Activated CD4-positive, alpha-beta T cell treated with anti-CD3 and anti-CD28 coated beads, Interleukin-2, Interleukin-6, amounts not matched to agents 100 ng/mL and 50 ng/mL, durations not matched to agents 16 hours and 8 hours (primary cell): ENCODE data around the gene SIGLEC12.

Experiments used
- DNase-seq: peaks from one replicate; pipeline ENCODE4 v3.0.0-alpha.2; 2020

Gene SIGLEC12

GRCh38 chr19:51501594-51502263, at the start of gene SIGLEC12:
Gene SIGLEC12 (minus strand): TSS chr19:51501800. CDS start chr19:51501733, 67 bp downstream.
- DNase-seq, result peak; percentile 16

DNA sequence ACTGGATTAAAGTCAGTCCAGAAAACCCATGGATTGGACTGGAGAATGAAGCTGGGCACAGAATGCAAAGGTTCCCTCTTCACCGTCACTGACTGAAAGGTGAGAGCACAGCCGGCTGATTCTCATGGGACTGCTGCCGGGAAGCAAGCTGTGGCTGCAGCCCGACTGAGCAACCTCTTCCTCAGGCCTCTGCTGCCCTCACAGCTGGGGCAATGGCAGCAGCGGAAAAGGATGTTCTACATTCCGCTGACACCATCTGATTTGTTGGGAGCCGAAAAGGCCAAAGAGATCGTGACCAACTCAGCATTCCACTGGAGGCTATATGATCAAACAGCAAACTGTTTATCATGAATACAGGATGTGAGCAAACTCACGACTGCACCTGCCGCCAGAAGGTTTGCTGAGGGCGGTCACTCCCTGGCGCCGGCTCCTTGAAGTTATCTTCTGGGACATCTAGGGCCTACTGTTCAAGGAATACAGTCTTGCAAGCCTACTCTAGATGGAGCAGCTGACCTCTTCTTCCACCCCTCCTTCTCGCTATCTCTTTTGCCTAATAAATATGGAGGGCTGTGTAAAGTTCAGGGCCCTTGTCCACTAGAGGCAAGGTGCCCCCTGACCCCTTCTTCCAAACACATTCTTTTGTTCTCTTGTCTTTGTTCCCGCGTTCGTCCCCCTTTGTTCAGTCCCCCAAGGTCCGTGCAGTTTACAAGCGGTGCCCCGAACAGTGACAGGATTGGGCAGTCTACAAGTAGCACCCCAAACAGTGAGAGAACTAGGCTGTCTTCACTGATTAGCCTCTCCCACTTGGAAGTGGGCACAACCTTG, 49.5 kb upstream of the SIGLEC12 start:
- DNase-seq, result no peak

GRCh38 chr19:51549533-51550324, 48.1 kb upstream of the SIGLEC12 start:
- no peak for DNase-seq

- DNase-seq, result no peak
Observed at GRCh38 chr19:51548891-51549305, 47.3 kb upstream of the SIGLEC12 start.

DNA sequence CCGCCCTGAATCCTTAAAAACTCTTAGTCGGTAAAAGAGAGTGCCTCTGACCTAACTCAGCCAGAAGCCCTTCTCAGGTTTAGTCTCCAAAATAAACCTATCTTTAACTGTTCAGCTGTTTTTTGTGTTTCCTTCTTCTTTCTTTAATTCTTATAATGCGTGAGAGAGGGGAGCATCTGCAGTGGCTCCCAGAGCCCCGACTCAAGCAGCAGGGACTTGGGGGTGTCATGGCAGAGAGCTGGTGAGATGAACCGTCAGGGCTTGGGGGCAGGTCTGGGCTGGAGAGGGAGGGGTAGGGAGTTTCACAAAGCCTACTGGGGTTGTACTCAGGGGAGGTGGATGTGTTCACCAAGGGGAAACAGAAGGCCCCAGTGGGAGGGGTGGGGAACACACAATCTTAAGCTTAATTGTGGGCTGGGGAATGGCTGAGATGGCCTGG, 46.6 kb upstream of the SIGLEC12 start:
- DNase-seq, result no peak

DNA sequence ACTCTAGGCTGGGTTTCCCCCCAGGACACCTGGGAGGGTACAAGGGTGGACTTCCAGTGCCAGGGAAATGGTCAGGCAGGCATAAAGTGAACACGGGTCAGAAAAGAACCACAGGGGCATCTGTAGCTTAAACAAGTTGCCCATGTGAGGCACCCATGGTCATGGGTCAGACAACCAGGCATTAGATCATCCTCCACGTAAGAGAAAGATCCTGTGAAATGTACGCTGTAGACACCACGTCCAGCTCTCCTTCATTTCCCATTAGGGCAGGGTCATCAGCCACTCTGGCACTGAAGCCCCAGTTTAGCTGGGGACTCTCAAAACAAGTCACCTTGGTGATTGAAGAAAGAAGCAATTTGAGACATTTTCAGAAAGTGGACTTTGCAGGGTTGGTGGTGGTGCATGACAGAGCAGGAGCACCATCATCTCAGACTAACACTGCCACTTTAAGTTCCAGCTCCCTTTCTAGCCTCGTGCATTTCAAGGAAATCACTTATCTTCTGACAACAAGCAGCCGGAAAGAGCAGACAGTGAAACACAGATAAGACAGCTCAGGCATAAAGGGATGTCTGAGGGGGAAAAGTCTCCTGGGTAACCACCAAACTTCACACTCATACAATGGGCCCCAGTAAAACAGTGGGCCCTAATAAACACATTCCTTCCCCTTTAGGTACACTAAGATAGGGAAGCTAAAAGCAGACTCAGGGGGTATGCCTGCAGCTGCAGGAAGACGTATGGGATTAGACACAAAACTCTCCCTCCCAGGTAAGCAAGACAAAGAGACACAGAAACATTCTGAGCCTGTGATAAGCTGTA, 46.0 kb upstream of the SIGLEC12 start:
- DNase-seq, result peak; percentile 7

- DNase-seq, result peak; percentile 23
Observed at GRCh38 chr19:51546650-51547396, 45.2 kb upstream of the SIGLEC12 start.

GRCh38 chr19:51546107-51546649, 44.6 kb upstream of the SIGLEC12 start:
- DNase-seq, result no peak

GRCh38 chr19:51544038-51544437, 42.4 kb upstream of the SIGLEC12 start:
- no peak for DNase-seq

GRCh38 chr19:51542699-51543098, 41.1 kb upstream of the SIGLEC12 start:
- no peak for DNase-seq

DNA sequence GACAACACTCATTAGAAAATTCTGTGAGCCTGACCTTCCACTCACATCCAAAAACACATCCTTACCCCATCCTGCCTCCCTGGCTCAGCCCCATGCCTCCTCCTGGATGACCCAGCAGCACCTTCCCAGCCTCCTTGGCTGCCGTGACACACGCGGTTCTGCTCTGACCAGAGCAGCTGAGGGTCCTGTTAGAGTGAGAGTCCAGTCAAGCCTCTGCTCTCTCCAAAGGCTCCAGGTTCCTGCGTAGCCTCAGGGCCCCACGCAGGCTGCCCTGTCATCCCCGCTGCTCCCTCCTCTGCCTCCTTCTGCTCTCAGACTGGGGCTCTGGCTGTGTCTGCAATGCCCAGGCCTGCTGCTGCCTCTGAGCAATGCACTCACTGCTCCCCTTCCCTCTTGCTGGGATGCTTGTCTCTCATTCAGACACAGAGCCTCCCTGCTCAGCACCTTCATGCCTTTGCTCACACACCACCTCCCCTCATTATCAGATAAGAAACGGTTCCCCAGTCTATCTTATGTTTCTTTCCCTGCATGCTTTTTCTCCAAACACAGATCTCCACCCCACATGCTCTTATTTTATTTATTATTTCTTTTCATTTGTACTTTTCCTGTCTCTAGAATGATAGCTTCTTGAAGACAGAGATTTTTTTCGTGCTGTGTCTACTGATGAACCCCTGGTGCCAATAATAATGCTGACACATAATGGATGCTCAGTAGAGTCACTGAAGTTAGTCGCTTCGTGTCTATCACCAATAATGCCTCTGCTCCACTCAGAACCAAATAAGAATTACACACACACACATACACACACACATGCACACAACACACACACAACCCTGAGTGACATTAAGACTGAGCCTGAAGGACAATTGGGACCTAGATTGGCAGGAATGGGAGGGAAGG, 40.1 kb upstream of the SIGLEC12 start:
- no peak for DNase-seq

GRCh38 chr19:51539821-51540366, 38.3 kb upstream of the SIGLEC12 start:
- DNase-seq, result no peak

DNA sequence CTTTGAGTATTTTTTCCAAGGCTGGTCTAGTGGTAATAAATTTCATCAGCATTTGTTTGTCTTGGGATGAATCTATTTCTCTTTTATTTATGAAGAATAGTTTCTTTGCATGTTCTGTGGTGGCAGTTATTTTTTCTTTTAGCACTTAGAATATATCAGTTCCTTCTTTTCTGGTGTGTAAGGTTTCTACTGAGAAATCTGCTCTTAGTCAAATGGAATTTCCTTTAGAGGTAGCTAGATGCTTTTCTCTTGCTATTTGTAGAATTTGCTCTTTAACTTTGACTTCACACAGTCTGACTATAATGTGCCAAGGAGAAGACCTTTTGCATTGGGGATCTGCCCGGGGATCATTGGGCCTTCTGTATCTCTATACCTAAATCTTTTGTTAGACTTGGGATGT, 33.9 kb upstream of the SIGLEC12 start:
- no peak for DNase-seq

DNA sequence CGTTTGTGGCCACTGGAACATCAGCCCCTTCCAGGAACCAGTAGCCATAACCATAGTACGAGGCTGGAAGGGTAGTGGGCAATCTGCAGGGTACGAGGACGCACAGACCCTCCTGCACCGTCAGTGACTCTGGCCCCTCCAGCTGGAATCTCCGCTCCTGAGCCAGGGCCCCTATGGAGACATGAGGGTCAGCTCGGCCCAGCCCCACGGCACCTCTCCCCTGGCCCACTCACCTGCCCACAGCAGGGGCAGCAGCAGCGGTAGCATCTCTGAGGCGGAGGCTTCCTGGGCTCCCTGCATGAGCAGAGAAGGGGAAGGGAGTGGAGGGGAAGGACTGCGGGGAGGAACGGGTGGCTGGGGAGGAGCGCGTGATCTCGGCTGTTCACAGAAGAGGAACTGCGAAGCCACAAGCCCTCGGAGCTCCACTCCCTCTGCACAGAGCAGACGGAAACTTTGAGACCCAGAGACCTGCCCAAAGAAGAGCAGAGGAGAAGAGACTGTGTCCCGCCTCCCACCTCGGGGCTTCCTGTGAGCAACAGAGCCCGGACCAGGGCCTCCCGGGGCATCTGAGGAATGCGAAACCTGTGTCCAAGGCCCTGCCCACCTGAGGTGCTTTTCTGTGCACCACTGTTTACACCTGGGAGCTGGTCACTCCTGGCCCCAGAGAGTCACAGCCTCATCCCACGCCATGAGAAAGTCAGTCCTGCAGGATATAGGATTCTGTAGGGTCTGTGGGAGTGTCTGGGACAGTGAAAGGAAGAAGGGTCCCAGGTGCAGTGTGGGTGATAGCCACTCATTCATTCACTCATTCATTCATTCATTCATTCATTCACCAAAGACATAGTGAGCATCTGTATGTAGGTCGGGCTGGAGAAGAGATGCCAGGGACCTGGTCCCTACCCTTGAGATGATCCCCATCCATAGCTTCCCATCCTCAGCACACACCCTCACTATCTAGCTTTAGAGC, 30.0 kb upstream of the SIGLEC12 start, which contains the start of gene SIGLEC6:
Gene SIGLEC6, minus strand, starts transcription at position 322 of the 967 bp plus-strand sequence. Its CDS starts 22 bp downstream, at position 300.
- DNase-seq, result no peak

DNA sequence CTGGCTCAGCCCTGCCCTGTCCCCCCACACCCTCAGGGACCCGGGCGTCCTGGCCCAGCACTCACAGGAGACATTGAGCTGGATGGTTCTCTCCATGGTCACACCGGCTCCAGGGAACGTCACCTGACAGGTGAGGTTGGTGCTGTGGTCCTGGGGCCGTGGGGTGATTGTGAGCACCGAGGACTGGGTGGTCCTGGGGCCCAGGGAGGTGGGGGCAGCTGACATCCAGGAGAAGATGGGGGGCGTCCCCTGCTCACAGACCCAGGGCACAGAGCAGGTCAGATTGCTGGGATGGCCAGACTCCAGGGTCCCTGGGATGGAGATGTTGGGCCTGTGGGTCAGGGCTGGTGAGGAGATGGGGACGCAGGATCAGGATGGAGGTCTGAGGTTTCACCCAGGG, 29.0 kb upstream of the SIGLEC12 start:
- DNase-seq, result no peak

DNA sequence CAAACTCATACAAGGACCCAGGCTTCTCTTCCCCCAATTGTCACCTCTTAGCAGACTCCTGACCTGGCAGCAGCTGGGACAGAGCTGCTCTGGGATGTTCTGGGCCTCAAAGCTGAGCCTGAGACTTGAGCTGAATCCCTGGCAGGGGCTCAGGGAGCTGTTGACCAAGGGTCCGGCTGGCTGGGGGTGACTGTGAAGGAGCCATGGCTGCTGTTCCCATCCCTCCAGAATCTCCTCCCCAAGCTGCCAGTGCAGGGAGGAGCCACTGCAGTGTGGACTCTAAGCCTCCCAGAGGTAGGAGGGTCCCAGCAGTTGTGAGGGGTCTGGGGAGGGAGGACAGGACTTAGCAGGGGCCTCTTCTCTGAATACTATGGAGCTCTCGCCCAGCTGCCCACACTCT, 27.7 kb upstream of the SIGLEC12 start:
- no peak for DNase-seq

- no peak for DNase-seq
Observed at GRCh38 chr19:51525651-51526050, 24.1 kb upstream of the SIGLEC12 start.

- no peak for DNase-seq
Observed at GRCh38 chr19:51524666-51525264, 23.2 kb upstream of the SIGLEC12 start.
